Motor neuron (in vitro differentiated cells): ENCODE measurements around the gene RXRA. TPM values are rescaled to one million over a fixed set of nuclear protein-coding genes. Genes with fewer than 3 reads are reported as not detected.

Experiments
- ATAC-seq, 8 experiments: fragments of 200-7000 bp; cut with Tn5 transposase; replicated peaks in 6 of 8; 2 replicates each; pipeline ENCODE4 v1.8.0; 2021; ENCODE audit warnings: mild to moderate bottlenecking in 8 of 8, moderate library complexity in 8 of 8
- H3K27ac ChIP-seq, 2 donors: fragments of 250-450 bp; sonication (Bioruptor Pico); 2 replicates each; pipeline ENCODE4 v1.9.0; 2021; ENCODE audit warnings: antibody characterized with exemption in 2 of 2, mild to moderate bottlenecking in 2 of 2, moderate library complexity in 1 of 2
- H3K4me1 ChIP-seq, 2 donors: fragments of 250-450 bp; sonication (Bioruptor Pico); replicated peaks in 1 of 2; 2 replicates each; pipeline ENCODE4 v1.6.1; 2021; ENCODE audit warnings: antibody characterized with exemption in 2 of 2, mild to moderate bottlenecking in 2 of 2, moderate library complexity in 1 of 2
- H3K4me3 ChIP-seq, 5 donors: fragments of 250-450 bp; sonication (Bioruptor Pico); 2 replicates each; pipeline ENCODE4 v1.9.0; 2021; ENCODE audit warnings: antibody characterized with exemption in 5 of 5, mild to moderate bottlenecking in 5 of 5, moderate library complexity in 4 of 5
- WGBS, 10 experiments: fragments of 450-650 bp; shearing (Covaris generic); methylation state at CpG; one replicate each; pipeline ENCODE4 v1.0.0; 2022; 5-methylcytosine and 5-hydroxymethylcytosine counted together
- in situ Hi-C, 9 experiments: fragments of 400-800 bp; cut with MboI; loops; one replicate each; pipeline ENCODE4 v1.15.0; 2021; ENCODE audit warnings: low sequenced_read_pairs in 9 of 9, low pct_unique_long_range_greater_than_20kb in 2 of 9; ENCODE audit not compliant: unreplicated experiment in 9 of 9
- total RNA-seq, 8 experiments: library from RNA; unstranded; fragments of 300-600 nt; gene quantifications; 2 replicates each; pipeline versions ENCODE4 v1.2.3 to v1.2.4, GENCODE V29; 2022

Gene RXRA
- total RNA-seq, 8 experiments from 2014 or later: 10.2 to 20.7 (median 13.3) TPM

DNA sequence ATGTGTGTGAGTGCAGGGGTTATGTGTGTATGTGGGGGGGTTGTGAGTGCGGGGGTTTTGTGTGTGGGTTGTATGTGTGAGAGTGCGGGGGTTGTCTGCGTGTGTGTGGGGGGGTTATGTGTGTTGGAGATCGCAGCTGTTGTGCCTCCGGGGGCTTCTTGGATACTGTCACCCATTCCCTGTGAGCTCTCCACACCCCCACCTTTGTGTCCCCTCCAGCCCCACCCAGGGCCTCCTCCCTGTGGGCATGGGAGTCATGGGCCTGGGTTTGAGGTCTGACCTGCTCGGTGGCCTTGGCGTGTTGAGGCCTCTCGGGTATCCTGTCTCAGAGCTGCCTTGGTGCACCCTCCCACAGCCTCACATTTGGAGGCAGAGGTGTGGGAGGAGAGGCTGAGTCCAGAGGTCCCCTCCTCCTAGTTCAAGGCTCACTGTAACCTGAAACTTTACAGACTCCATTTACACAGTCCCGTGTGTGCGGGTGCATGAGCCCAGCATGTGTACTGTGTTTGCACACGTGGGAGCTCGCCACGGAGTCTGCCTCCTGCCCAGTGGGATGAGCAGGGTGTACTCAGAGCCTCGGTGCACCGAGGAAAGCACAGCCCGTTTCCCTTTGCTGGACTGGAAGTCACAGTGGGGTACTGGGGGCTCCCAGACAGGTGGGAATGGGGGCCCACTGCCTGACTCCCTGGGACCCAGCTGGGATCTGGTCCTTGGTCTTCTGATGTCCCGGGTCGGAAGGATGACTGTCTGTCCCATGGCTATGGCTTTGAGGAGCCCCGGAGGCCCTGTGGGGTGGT lies 43.4 kb downstream of the RXRA start:
- no peak overlapping the region for H3K27ac ChIP-seq
- H3K4me1 ChIP-seq: peaks cover 35 to 44% of the 10 kb centered on the region in 2 donors
- 90 to 100% methylated on average over 1 to 3 of the region's 19 CpGs; no CpG with 5 or more reads in 8 of the 10 experiments for WGBS, 10 experiments

DNA sequence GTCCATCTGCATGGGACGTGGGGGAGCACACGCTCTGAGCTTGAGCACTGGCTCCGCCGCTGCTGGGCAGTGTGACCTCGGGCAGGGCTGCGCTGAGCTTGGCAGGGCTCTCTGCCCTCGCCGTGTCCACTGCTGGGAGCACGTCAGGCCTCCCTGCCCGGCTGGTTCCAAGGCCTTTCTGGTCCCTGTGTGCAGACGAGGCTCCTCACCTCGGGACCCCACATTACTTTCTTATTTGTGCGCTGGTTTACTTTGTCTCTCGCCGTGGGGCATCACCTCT lies 43.9 kb downstream of the RXRA start:
- WGBS, 10 experiments: 94 to 100% (median 100%) methylated on average over 2 to 9 of the region's 15 CpGs; no CpG with 5 or more reads in 6 of the 10 experiments
- Histone ChIP-seq H3K4me1 (peaks cover 34 to 44% of the 10 kb centered on the region in 2 donors), H3K4me3 (no peak overlapping the region), H3K27ac (no peak overlapping the region)
- in situ Hi-C loops: no loop called here
- ATAC-seq: no peak

More for the DNA sequence above, 43.4 kb downstream of the RXRA start:
- in situ Hi-C loops: no loop called here
- no peak for ATAC-seq
- H3K4me3 ChIP-seq: no peak overlapping the region

DNA sequence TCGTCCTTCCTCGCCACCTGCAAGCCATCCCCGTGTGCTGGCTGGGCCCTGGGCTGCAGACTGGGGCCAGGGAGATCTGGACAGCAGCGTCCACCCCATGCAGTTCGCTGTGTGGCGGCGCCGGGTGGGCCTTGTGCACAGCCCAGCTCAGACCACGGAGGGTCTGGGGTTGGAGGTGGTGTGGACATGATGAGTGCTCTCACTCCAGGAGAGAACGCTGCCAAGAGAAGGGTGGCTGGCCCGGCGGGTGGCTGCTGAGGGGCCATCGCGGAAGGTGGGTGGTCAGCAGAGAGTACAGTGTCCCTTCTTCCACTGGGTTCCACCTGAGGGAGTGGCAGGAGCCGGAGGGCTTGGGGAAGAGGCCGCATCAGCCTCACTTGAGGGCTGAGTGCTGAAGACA lies 44.4 kb downstream of the RXRA start:
- Histone ChIP-seq H3K4me3 (no peak overlapping the region), H3K27ac (no peak overlapping the region), H3K4me1 (peaks cover 34 to 44% of the 10 kb centered on the region in 2 donors)
- ATAC-seq: no peak
- WGBS, 10 experiments: 89 to 100% (median 100%) methylated on average over 1 to 3 of the region's 16 CpGs; no CpG with 5 or more reads in 3 of the 10 experiments
- in situ Hi-C loops: no loop called here

DNA sequence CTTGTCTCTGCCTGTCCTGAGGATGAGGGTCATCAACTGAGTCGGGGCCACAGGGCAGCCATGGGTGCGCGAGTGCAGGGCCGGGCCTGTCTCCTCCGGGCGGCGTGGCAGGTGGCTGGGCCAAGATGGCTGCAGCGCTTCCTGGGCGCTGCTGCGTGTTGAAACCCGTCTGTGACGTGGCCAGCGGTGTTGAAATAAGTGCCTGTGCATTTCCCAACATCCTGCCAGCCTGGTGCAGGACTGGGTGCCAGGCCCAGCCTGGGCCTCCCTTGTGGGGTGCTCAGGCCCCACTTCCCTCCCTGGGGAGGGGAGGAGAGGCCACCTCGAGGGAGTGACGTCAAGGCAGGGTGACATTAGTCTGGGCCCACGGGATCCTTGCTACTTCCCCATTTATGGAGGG lies 45.5 kb downstream of the RXRA start:
- in situ Hi-C loops: no loop called here
- Histone ChIP-seq H3K4me1 (peaks cover 34 to 44% of the 10 kb centered on the region in 2 donors), H3K4me3 (no peak overlapping the region), H3K27ac (no peak overlapping the region)
- ATAC-seq: no peak
- 40 to 83% (median 80%) methylated on average over 1 to 2 of the region's 16 CpGs; no CpG with 5 or more reads in 7 of the 10 experiments for WGBS, 10 experiments

DNA sequence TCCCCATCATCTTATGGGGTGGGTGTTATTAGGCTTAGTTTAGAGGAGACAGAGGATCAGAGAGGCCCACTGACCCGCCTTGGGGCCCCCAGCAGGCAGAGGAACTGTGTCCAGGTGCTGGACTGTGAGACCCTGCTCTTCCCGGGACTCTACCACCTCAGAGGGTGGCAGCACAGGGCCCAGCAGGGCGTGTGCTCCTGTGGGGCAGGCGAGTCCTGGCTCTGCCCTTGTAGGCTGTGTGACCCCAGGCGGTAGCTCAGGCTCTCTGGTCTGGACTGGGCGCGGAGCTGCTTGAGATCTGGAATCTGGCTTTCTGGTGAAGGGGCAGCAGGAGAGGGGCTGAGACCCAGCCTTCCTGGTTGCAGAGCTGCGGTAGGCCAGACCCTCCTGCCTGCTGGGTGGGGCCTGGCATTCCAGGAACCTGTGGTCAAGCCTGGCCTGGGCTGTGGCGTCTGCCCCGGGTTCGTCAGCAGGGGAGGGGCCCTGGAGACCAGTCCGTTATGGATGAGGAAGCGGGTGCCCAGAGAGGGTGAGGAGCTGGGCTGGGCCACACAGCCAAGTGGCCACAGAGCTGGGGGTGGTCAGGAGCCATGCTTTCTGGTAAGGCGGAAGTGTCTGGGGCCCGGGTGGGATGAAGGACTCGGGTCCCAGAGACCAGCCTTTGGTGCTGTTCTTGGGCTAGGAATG lies 46.5 kb downstream of the RXRA start:
- peak in 3 of 8 experiments; percentile 18 to 60 (median 47) for ATAC-seq

DNA sequence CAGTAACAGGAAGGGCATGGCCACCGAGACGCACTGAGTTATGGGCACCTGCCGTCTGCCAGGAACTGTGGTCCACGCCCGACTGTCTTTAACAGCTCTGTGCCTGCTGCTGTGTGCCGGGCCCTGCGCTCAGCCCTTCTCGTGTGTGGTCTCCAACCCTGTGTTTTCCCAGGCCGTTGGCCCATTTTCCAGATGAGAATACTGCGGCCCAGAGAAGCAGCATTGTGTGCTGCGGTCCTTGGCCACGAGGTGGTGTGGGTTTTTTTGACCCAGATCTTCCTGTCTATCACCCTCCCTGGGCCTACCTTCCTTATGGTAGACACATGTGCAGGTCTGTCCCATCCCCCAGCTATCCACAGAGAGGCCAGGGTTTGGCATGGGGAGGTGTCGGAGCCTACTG lies 47.0 kb downstream of the RXRA start:
- peak in 2 of 8 experiments; percentile 5 to 18 for ATAC-seq
- WGBS, 10 experiments: 60 to 100% (median 97%) methylated on average over 1 to 6 of the region's 13 CpGs; no CpG with 5 or more reads in 7 of the 10 experiments
- Histone ChIP-seq H3K4me1 (peaks cover 33 to 41% of the 10 kb centered on the region in 2 donors), H3K27ac (no peak overlapping the region), H3K4me3 (no peak overlapping the region)
- in situ Hi-C loops: no loop called here

More for the DNA sequence above, 46.5 kb downstream of the RXRA start:
- H3K27ac ChIP-seq: no peak overlapping the region
- WGBS, 10 experiments: 0 to 100% (median 80%) methylated on average over 1 to 2 of the region's 16 CpGs; no CpG with 5 or more reads in 7 of the 10 experiments
- peaks cover 35 to 43% of the 10 kb centered on the region in 2 donors for H3K4me1 ChIP-seq
- H3K4me3 ChIP-seq: no peak overlapping the region
- in situ Hi-C loops: no loop called here

DNA sequence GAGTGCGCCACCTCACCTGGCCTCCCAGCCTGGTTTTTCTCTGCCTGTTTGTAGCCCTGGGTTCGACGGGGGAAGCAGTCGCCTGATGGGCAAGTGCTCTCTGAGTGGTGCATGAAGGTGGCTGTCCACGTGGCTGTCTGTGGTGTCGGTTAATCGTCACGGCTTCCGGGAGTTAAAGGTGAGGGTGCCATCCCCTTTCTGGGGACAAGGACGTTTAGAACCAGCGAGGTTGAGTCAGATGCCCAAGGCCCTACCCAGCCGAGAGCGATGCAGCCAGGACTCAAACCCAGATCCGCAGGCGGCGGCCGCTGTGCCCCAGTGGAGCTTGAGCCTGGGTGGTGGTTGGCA lies 47.7 kb downstream of the RXRA start:
- in situ Hi-C loops: no loop called here
- Histone ChIP-seq H3K4me1 (peaks cover 36 to 43% of the 10 kb centered on the region in 2 donors), H3K27ac (no peak overlapping the region), H3K4me3 (no peak overlapping the region)
- no peak for ATAC-seq
- WGBS, 10 experiments: 20 to 100% (median 88%) methylated on average over 1 to 6 of the region's 17 CpGs; no CpG with 5 or more reads in 6 of the 10 experiments

DNA sequence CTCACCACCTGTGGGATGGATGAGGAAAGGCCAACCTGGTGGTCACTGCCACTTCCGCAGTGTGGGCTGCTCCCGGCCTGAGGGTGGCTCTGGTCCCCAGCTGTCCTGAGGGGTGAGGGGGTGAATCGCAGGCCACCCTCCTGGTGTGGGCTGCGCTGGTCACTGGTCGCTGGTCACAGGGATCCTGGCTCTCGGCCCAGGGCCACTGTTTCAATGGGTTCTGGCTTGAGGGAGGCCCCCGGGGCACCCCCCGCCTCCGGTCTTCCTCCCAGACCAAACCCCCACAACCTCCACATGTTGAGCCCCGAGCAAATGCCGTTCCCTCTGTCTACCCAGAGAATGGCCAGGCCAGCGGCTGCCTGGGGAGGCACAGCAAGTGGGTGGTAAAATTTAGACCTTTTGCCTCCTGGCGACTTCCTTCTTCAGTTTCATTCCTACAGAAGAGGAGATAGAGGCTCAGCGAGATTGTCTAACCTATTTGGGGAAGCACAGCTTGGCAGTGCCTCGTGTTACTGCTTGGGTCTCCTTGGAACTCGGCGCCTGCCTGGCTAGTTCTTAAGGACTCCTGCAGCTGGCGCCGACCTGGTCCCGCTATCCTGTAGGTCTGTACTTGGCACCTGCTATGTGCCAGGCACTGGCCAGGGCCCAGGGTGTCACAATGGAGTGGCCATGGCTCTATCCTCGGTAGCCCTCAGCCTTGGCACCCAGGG lies 48.2 kb downstream of the RXRA start:
- Histone ChIP-seq H3K4me3 (no peak overlapping the region), H3K27ac (no peak overlapping the region), H3K4me1 (peaks cover 41 to 48% of the 10 kb centered on the region in 2 donors)
- in situ Hi-C loops: no loop called here
- no peak for ATAC-seq
- 70 to 100% (median 100%) methylated on average over 1 to 4 of the region's 21 CpGs; no CpG with 5 or more reads in 5 of the 10 experiments for WGBS, 10 experiments

DNA sequence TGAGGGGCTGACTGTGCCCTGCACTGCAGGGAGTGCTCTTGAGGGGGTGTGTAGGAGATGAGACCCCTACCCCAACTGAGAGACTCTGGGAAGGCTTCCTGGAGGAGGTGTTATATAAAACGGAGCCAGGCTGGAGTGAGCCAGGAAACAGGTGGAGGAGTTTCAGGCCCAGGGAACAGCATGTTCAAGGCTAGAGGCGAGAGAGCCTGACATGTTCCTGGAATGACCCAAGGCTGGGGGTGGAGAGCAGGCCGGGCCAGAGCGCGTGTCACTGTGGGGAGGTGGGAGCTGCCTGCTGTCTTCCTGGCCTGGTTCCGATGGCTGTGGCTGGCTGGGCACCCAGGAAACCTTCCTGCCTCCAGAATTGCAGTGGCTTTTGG lies 48.7 kb downstream of the RXRA start:
- peak overlapping the region in 1 of 2 donors; percentile 74 for H3K27ac ChIP-seq
- no peak overlapping the region for H3K4me3 ChIP-seq
- WGBS, 10 experiments: 42 to 100% (median 70%) methylated on average over 1 to 2 of the region's 6 CpGs; no CpG with 5 or more reads in 6 of the 10 experiments
- peaks cover 47 to 49% of the 10 kb centered on the region in 2 donors for H3K4me1 ChIP-seq
- in situ Hi-C loops: no loop called here
- ATAC-seq: peak in 4 of 8 experiments; percentile 1 to 34 (median 10)

DNA sequence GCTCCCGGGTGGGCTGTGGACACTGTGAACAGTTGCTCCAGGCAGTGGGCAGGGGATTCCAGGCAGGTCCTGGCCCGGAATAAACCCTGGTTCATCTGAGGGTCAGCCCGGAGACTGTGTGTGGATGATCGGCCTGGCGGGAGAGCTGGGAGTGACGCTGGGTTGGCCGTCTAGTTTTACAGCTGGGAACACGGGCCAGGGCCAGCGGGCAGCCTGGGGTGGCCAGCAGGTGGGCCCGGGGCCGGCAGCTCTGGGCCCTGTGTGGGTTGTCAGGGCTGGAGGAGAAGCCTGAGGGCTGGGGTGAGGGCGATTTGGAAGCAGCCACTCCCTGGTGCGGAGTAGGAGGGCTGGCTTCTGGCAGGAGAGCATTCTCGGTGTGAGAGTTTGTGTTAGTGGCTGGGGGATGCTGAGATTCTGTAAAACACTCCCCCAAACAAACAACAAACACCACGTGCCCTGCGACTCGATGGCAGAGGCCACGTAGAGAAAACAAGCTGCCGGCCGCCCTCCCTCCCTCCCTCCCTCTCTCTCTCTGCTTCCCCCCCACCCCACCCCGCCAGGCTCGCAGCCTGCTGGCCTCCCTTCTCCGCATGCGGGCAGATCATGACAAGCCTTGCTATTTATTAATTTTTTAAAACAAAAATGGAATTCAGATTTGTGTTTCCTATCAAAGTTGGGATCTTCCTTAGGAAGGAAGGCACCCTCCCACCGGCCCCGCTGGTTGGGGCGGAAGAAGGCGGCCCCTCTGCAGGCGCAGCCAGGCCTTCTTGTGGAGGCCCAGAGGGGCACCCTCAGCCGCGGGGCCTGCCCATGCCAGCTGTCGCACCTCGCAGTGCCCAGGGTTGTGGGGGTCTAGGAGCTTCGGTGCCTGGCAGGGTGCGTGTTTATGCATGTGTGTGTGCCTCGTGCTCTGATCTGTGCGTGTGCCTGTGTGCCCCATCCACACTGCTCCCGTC lies 49.5 kb downstream of the RXRA start:
- in situ Hi-C loops: no loop called here
- ATAC-seq: peak; percentile 46 to 69 (median 53)
- 0 to 70% (median 38%) methylated on average over 2 to 8 of the region's 38 CpGs; no CpG with 5 or more reads in 5 of the 10 experiments for WGBS, 10 experiments
- Histone ChIP-seq H3K4me1 (peaks cover 47 to 53% of the 10 kb centered on the region in 2 donors), H3K4me3 (no peak overlapping the region), H3K27ac (peak overlapping the region; percentile 5 to 74)

DNA sequence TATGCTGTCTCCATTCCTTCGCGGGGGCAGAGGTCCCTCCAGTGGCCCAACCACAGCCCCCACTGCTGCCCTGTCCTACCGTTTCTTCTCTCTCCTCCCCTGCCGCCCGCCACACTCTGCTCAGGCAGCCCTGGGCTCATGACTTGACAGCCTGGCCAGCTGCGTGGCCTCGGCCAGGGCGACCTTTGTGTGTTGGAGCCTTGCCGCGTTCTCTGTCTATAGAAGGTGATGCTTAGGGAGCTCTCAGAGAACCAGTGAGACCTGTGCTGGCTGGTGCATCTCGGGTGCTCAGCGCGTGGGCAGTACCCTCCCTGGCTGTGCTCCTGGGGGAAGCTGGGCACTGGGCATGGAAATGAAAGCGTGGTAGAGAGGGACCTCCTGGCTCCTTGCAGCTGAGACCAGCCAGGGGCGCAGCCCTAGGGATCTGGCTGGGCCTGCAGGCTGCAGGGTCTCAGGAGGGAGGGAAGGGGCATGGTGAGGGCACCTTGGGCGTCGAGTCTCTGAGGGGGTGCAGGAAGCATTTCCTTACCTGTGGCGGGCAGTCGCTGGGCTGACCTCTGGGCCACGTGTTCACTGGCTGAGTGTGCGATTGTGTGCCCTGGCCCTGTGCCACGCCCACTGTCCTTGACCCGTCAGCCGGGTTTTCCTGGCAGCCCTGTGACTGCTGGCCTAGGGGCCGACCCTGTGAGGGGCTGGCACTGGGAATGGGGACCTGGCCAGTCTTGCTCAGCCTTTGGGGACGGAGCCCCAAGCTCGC lies 50.3 kb downstream of the RXRA start:
- in situ Hi-C loops: no loop called here
- Histone ChIP-seq H3K4me1 (peaks cover 49 to 53% of the 10 kb centered on the region in 2 donors), H3K4me3 (no peak overlapping the region), H3K27ac (peak overlapping the region in 1 of 2 donors; percentile 0)
- 60 to 100% (median 80%) methylated on average over 1 to 8 of the region's 27 CpGs; no CpG with 5 or more reads in 3 of the 10 experiments for WGBS, 10 experiments
- peak in 2 of 8 experiments; percentile 18 to 44 for ATAC-seq

DNA sequence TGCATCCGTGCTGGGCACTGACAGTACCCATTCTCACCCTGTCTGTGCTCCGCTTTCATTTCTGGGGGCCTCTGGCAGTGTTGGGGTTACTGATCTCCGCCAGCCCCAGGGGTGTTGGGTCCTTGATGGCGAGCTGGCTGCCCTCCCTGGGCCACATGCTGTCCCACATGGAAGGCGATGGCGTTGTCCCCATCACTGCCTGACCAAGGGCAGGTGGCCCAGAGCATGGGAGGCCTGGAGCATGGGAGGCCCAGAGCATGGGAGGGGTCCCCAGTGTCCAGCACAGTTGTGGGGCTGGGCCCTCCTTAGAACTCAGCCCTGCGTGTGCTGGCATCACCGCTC lies 50.9 kb downstream of the RXRA start:
- H3K4me3 ChIP-seq: no peak overlapping the region
- peaks cover 49 to 57% of the 10 kb centered on the region in 2 donors for H3K4me1 ChIP-seq
- no peak overlapping the region for H3K27ac ChIP-seq
- no peak for ATAC-seq
- WGBS, 10 experiments: 80 to 100% methylated on average over 1 of the region's 8 CpGs; no CpG with 5 or more reads in 8 of the 10 experiments
- in situ Hi-C loops: no loop called here
